Endothelial cell of umbilical vein (primary cell): ENCODE data around the gene SOX5.

Experiments
- CTCF ChIP-seq, 2 donors: IDR thresholded peaks; 1 replicate in 1 of 2; 2 replicates in 1 of 2; pipeline ENCODE4 v1.5.1; 2011; ENCODE audit warnings: low read length in 2 of 2, mild to moderate bottlenecking in 2 of 2, moderate library complexity in 2 of 2, control low read depth in 1 of 2, inconsistent platforms in 1 of 2, low read depth in 1 of 2; ENCODE audit not compliant: insufficient read depth in 1 of 2; ENCODE audit errors: extremely low read depth in 1 of 2
- EZH2 ChIP-seq: IDR thresholded peaks from 2 replicates; pipeline ENCODE4 v1.6.1; 2012; ENCODE audit warnings: borderline replicate concordance, low read depth, mild to moderate bottlenecking, moderate library complexity, low read length, inconsistent platforms; ENCODE audit not compliant: severe bottlenecking
- MYC ChIP-seq: IDR thresholded peaks from one replicate; pipeline ENCODE4 v1.6.1; 2011; ENCODE audit warnings: mild to moderate bottlenecking, low read depth, low read length
- POLR2AphosphoS5 ChIP-seq: IDR thresholded peaks from 2 replicates; pipeline ENCODE4 v1.6.1; 2012; ENCODE audit warnings: low read depth, mild to moderate bottlenecking, control low read depth, low read length, moderate library complexity; ENCODE audit not compliant: insufficient read depth

- TF ChIP-seq CTCF (IDR thresholded peaks at IDR 0.05; ENCODE audit: extremely low read depth in 1 of 2, insufficient read depth in 1 of 2, low read depth in 1 of 2, low read length in 2 of 2) (no peak), MYC (no peak), POLR2AphosphoS5 (no peak), EZH2 (no peak)
Measured at GRCh38 chr12:23921099-23921856, 28.2 kb downstream of the SOX5 start.
